HG02970 (cell line): Measurements from ENCODE around the gene RPS19.

Experiments
- ATAC-seq: cut with Tn5 transposase; IDR thresholded peaks from one replicate; pipeline ENCODE4 v1.9.1; 2021; ENCODE audit warnings: mild to moderate bottlenecking, moderate library complexity, moderate number of reproducible peaks; ENCODE audit not compliant: unreplicated experiment, low FRiP score

RPS19 gene

GRCh38 chr19:41859618-41860418 lies at the start of gene RPS19:
RPS19 (plus strand) TSS chr19:41860255; CDS start chr19:41860775, 520 bp downstream.
- peak; percentile 83 for ATAC-seq

DNA sequence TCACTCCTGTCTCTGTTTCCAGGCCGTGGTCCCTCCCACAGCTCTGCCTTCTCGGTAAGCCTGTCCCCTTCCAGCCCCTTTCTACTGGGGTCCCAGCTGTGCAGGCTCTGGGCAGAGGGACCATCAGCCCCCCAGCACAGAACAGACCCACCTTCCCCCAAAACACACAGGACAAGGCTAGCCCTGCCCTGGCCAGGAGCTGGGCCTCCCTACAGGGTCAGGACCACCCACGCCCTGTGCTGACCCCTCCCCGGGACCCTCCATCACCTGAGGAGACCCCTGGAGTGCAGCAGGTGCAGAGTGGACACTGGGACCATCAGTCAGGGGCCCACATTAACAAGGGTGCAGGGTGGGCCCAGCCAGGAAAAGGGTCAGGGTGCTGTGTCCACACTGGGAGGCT lies 49.8 kb upstream of the RPS19 start:
- ATAC-seq: no peak

DNA sequence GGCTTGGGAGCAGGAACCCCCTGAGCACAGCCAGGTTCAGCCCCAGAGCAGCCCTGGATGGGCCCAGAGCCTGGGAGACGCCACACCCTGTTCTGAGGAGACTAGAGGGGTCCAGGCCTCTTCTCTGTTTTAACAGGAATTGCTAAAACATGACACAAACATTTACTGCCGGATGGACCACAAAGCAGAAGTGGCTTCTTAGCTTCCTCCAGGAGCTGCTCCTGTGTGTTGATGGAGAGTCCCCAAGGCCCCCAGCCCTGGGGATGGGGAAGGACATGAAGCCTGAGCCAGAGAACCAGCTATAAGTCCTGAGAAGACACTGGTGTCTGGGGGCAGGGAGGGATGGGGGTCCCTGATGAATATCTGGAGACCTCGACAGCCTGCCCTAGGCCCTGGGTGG lies 49.0 kb upstream of the RPS19 start:
- ATAC-seq: no peak

GRCh38 chr19:41811981-41812380 lies 48.1 kb upstream of the RPS19 start:
- no peak for ATAC-seq

DNA sequence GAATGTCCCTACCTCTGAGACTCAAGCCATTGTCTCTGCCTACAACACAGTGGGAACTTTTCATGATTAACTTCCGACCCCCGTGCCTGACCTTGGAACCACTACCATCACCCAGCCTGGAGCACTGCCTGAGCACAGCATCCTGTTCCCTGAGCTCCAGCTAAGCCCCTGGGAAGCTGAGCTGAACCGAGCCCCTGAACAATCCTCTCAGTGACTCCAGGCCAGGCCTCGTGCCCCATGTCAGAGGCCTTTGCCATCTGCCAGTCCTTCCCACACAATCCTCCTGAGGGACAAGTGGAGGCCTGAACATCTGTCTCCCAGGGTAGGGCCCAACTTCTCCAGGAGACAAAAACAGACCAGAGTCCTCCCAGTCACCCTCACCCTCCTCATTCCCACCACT lies 46.1 kb upstream of the RPS19 start:
- ATAC-seq: no peak

- no peak for ATAC-seq
Measured at GRCh38 chr19:41815301-41815700, 44.8 kb upstream of the RPS19 start.

GRCh38 chr19:41816761-41817160 lies 43.3 kb upstream of the RPS19 start:
- ATAC-seq: no peak

- ATAC-seq: no peak
Measured at GRCh38 chr19:41821003-41821735, 38.9 kb upstream of the RPS19 start.

GRCh38 chr19:41837981-41838708 lies 21.9 kb upstream of the RPS19 start:
- no peak for ATAC-seq

DNA sequence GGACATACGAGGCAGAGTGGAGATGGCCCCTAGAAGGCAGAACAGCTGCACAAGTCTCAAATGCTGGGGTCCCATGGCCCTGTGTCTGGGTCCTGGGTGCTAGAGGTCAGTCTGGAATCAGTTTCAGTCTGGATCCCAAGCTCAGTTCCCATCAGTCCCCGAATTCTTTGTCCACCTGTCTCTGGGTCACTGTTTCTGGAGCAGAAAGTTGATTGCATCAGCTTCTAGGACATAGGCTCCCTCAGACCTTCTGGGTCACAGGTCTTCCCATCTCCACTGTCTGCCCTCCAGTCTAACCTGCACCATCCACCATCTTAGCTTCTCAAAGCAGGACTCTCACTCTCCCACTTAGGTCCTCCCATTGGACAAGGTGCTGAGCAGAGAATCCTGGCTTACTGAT lies 20.8 kb upstream of the RPS19 start:
- no peak for ATAC-seq

DNA sequence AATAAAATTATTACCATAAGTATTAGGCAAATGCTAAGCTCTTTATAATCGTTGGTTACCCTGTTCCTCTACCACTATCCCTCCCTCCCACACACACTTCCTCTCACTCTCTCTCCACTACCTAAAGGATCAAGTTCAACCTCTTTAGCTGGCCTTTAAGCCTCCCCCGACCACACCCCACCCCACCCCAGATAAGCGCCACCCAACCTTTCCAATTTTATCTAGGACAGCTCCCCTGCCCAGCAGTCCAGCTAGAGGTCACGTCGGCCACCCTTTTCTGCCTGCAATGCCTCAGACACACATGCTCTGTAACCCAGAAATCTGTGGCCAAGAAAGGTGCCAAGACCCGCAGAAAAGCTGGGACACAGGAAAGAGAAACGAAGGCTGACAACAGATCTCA lies 16.7 kb upstream of the RPS19 start:
- ATAC-seq: no peak

DNA sequence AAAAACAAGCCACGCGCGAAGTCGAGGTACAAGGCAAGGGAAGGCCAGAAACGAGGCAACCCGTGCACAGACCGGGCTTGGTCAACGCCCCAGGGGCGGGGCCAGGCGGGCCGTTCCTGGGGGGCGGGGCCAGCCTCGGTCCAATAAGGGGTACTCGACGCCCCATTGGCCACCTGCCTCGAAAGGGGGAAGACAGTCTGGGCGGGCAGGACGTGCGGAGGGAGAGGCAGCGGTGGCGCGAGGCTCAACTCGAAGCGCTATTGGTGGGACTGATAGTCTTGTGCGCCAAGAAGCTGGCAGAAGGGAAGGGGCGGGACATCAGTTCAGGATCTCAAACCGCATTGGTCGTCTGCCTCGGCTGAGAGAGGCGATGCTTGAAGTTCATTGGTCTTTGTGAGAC lies 15.5 kb upstream of the RPS19 start, which contains the start of gene LYPD4:
TSS of gene LYPD4 (minus strand) at position 83 of the 400 bp plus-strand sequence. CDS start 5,398 bp downstream, outside the sequence.
- ATAC-seq: no peak

DNA sequence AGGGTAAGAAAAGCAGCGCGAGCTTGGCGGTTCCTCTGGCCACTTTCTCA lies 15.2 kb upstream of the RPS19 start, which contains the start of gene DMRTC2:
TSS of gene DMRTC2 (plus strand) at position 42 of the 50 bp plus-strand sequence. CDS start 2,387 bp downstream, outside the sequence.
- no peak for ATAC-seq

DNA sequence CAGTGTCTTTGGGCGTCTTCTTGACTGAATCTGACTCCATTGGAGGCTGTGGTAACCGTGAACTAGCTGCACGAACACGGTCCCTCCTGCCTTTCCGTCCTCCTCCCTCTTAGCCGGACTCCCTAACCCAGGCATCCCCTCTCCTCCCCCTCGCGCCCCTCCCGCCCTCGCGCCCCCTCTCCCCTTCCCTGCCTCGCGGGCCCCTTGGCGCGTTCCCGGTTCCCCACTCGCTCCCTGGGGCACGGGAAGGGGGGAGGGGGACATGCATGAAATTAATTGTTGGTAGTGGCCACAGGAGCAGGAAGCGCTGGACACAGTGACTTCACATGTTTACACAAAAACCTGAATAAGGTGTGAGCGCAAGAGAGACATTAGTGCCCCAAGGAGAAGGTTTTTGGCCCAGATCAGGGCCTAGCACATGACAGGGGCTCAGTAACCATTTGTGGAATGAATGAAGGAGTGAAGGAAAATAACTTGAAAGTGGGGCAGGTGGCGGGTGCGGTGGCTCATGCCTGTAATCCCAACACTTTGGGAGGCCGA lies 14.9 kb upstream of the RPS19 start:
- no peak for ATAC-seq

GRCh38 chr19:41847351-41848105 lies 12.5 kb upstream of the RPS19 start:
- ATAC-seq: no peak

- ATAC-seq: no peak
Measured at GRCh38 chr19:41848666-41849065, 11.4 kb upstream of the RPS19 start.

DNA sequence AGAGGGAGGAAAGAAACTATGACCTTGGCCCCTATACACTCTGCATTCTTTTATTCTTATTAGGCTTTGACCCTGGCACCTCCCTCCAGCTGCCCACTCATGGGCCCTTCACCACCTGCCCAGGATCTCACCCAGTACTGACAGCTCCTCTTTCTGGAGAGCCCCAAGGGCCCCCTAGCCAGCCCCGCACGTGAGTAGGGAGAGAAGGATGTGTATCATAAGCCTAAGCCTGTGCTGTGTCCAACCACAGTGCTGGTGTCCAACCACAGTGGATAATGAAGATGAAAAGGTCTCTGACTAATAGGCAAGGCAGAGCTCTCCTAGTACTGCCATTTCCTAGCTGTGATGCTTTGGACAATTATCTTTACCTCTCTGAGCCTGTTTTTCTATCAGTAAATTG lies 11.0 kb upstream of the RPS19 start:
- ATAC-seq: no peak

- ATAC-seq: no peak
Measured at GRCh38 chr19:41850381-41850780, 9.7 kb upstream of the RPS19 start.

- no peak for ATAC-seq
Measured at GRCh38 chr19:41851456-41851855, 8.6 kb upstream of the RPS19 start.

GRCh38 chr19:41853344-41853743 lies 6.7 kb upstream of the RPS19 start:
- ATAC-seq: no peak

DNA sequence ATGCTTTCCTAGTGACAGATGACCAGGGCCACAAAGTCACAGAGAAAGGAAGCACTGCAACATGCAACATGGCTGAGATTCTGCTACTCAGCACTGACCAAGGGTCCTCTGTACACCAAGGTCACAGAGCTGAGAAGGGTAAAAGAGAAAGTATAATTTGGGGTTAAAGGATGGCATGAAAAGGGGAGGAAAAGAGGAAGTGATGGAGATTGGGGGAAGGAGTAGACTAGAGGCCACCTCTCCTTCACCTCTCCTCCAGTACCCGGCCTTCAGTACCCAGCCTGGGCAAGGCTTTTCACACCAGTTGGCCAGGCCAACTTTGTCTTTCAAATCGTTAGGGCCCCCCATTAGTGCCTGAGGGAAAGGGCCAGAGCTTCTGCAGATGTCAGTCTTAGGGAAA lies 6.3 kb upstream of the RPS19 start:
- no peak for ATAC-seq
